IPS-15b (cell line): ENCODE results near the gene PARD3B.

Experiments
- H3K27me3 ChIP-seq: one replicate; pipeline ENCODE4 v1.6.1; 2013; ENCODE audit warnings: low read length; ENCODE audit not compliant: control insufficient read depth, insufficient read depth
- H3K36me3 ChIP-seq: one replicate; pipeline ENCODE4 v1.6.1; 2013; ENCODE audit warnings: low read length; ENCODE audit not compliant: control insufficient read depth, insufficient read depth
- H3K4me1 ChIP-seq: one replicate; pipeline ENCODE4 v1.6.1; 2013; ENCODE audit warnings: mild to moderate bottlenecking, low read length; ENCODE audit not compliant: control insufficient read depth, insufficient read depth
- H3K4me3 ChIP-seq: one replicate; pipeline ENCODE4 v1.5.1; 2013; ENCODE audit warnings: low read depth, low read length
- H3K9ac ChIP-seq: one replicate; pipeline ENCODE4 v1.6.1; 2013; ENCODE audit warnings: low read depth, mild to moderate bottlenecking, low read length
- H3K9me3 ChIP-seq: one replicate; pipeline ENCODE4 v1.6.1; 2013; ENCODE audit warnings: mild to moderate bottlenecking, low read length; ENCODE audit not compliant: control insufficient read depth, insufficient read depth

Gene PARD3B

DNA sequence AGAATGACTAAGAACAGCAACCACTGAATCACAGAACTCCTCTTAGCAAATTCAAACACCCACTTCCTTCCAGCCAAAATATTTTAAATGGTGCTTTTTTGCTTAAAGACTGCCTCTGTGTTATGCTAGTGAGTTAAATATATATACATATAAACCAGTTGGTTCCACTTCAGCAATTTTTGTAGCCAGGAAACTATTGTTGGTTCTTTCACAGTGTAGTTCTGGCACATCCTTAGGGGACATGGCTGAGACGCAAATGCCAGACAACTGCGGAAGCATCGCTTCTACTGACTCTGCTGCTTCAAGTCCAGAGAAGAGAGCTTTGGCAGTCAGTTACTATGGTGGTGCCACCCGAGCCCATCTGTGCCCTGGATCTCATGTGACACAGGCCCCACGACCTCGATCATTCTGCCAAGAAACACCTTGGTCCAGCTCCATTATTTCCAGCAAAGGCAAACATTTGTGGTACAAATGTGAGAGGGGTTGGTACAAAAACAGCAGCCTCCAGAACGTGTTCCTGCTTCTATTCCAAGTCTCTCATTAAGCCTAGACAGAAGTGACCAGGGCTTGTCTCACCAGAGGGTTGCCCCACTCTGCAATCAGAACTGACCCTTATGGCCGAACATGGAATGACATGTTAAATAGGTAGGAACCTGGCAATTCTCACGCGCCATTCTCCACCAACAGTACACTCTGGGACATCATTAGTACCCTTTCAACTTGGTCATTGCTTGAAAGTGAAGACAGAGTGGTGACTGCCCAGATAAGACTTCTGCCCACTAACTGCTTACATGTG lies 1019.3 kb downstream of the PARD3B start:
- Histone ChIP-seq H3K9ac (no peak overlapping the region), H3K4me3 (no peak overlapping the region), H3K9me3 (no peaks in the 10 kb centered on the region), H3K27me3 (no peaks in the 10 kb centered on the region), H3K4me1 (no peaks in the 10 kb centered on the region), H3K36me3 (no peaks in the 10 kb centered on the region)

DNA sequence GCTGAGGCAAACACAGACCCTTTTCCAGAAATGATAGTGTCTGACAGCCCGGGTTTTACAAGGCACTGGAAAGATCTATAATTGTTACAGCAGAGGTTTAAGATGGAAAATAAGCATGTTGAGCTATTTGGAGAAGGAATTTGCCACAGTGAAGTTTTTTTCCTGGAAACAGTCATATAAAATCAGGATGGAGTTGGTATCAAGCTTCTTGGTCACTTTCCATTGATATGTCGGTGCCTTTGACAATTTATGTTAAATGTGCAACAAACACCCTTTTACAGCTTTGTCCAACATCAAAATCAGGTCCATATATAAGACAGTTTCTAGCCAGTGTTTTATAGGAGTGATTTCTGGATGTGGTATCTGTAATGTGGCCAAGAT lies 1019.9 kb downstream of the PARD3B start:
- H3K9ac ChIP-seq: no peak overlapping the region
- H3K4me1 ChIP-seq: no peaks in the 10 kb centered on the region
- H3K27me3 ChIP-seq: no peaks in the 10 kb centered on the region
- no peaks in the 10 kb centered on the region for H3K9me3 ChIP-seq
- no peak overlapping the region for H3K4me3 ChIP-seq
- no peaks in the 10 kb centered on the region for H3K36me3 ChIP-seq

DNA sequence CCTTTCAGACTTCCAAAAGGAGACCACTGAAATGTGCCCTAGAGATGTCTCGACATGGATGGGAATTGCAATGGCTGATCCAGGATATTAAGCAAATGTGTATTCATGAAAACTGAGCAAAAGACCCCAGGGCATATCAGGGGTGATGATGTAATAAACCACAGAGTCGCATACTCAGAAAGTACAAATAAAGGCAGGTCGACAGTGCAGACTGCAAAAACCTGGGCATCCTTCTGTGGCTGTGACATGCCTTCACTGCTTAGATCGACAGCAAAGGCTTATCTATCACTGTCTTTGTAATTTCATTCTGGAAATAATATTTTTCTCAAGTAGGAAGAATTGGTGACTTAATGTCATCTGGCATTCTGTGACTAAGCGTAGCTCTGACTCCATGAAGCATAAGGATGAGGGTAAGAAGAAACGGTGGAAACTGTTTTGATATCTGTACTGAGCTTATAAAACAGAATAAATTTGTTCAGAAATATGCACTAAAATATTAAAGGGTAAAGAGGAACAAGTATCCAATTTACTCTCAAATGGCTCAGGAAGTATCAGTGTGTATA lies 1021.4 kb downstream of the PARD3B start:
- no peak overlapping the region for H3K4me3 ChIP-seq
- H3K9me3 ChIP-seq: no peaks in the 10 kb centered on the region
- H3K4me1 ChIP-seq: no peaks in the 10 kb centered on the region
- H3K9ac ChIP-seq: no peak overlapping the region
- no peaks in the 10 kb centered on the region for H3K36me3 ChIP-seq
- no peaks in the 10 kb centered on the region for H3K27me3 ChIP-seq

DNA sequence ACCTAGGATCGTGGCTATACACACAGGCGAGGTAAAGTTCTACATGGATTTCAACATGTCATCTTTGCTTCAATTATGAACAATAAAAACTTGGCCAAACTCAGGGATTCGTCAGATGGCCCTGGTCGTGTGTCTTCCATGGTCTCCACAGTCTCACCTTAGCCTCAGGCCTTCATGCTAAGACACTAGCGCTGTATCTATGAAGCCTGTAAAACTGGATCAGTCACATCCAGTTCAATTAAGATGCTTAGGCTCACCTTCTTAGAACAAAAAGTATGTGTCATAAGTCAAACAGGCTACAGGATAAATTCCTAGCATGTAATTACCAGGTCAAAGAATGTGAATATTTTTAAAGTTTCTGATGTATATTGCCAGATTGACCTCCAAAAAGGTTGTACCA lies 1023.3 kb downstream of the PARD3B start:
- H3K4me3 ChIP-seq: no peak overlapping the region
- no peaks in the 10 kb centered on the region for H3K9me3 ChIP-seq
- H3K4me1 ChIP-seq: no peaks in the 10 kb centered on the region
- no peaks in the 10 kb centered on the region for H3K27me3 ChIP-seq
- H3K9ac ChIP-seq: no peak overlapping the region
- no peaks in the 10 kb centered on the region for H3K36me3 ChIP-seq

DNA sequence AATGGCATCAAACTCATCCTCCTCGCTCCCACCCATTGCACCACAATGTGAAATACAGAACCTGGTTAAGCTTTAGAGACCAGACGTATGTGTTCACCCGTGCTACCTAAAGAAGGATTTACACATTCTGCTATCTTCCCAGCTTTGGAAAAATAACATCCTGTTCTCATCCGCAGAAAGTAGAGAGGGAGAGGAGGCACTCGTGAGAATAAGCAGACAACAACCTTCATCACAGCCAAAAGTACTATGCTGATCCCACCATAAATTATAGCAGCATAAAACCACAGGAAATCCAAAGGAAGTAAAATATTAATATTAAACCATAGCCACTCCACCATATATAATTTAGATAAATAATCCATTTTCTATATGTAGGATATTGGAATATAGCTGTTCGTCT lies 1025.4 kb downstream of the PARD3B start:
- no peak overlapping the region for H3K9ac ChIP-seq
- no peak overlapping the region for H3K4me3 ChIP-seq
- H3K4me1 ChIP-seq: no peaks in the 10 kb centered on the region
- H3K9me3 ChIP-seq: no peaks in the 10 kb centered on the region
- H3K36me3 ChIP-seq: no peaks in the 10 kb centered on the region
- no peaks in the 10 kb centered on the region for H3K27me3 ChIP-seq

DNA sequence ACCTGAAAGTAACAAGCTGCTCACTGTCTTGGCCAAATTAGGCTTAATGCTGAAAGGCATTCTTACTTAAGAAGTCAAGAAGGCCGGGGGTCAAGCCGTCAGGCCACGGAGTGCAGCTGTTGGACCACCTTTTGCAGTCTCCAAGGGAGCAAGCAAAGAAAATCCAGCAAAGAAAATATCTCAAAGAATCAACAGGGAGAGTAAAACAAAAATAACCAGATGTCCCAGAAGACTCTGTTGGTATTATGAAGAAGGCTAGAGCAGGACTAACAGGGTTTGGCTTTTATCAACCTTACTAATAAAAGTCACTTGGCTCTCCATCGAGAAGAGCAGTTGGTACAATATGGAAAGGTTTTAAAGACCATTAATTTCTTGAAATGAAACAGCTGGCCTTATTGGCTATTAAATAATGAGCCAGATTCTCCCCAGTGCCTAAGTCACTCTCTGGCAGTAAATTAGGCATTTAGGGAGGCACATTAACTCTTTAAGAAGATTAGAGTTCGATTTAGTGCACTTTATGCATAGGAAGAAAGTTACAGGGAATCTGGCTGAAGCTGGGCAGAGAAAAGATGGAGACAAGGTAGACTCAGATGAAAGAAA lies 1026.2 kb downstream of the PARD3B start:
- H3K27me3 ChIP-seq: no peaks in the 10 kb centered on the region
- H3K9ac ChIP-seq: no peak overlapping the region
- H3K36me3 ChIP-seq: no peaks in the 10 kb centered on the region
- no peak overlapping the region for H3K4me3 ChIP-seq
- no peaks in the 10 kb centered on the region for H3K9me3 ChIP-seq
- H3K4me1 ChIP-seq: no peaks in the 10 kb centered on the region

DNA sequence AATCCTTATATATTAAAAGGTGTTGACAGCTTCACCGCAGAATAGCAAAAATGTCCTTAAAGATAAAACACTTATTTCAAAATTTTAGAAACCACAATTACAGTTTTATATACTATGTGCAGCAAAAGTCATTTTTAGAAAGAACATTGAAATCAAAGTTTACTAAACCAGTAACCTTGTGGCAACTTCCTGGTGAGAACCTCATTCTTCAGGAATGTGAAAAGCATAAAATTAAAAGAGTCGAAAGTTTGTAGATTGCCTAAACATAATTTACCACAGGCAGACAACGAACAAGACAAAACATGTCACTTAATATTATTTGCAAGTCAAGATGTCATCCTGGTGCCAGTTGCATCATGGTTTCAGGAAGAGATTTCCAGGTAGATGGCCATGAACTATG lies 1028.7 kb downstream of the PARD3B start:
- H3K9ac ChIP-seq: no peak overlapping the region
- H3K4me1 ChIP-seq: no peaks in the 10 kb centered on the region
- H3K36me3 ChIP-seq: no peaks in the 10 kb centered on the region
- H3K27me3 ChIP-seq: no peaks in the 10 kb centered on the region
- H3K9me3 ChIP-seq: no peaks in the 10 kb centered on the region
- H3K4me3 ChIP-seq: no peak overlapping the region

DNA sequence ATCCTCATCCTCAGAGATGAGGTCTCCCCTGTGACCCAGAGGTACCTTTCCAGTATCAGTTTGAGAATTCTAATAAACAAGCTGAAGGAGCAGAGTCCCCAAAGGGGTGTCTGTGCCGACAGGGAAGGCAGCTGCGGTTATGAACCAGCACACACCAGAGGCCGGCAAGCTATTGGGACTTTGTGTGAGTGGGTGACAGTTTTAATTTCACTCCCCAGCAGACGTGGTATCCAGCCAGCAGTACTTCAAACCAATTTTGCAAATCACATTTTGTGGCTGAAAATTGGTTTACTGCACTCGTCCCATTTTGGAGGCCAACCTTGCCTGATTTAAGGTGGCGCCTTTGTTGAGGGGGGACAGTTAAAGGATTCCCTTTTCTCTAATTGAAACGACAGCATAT lies 1034.1 kb downstream of the PARD3B start:
- Histone ChIP-seq H3K4me3 (no peak overlapping the region), H3K9me3 (no peaks in the 10 kb centered on the region), H3K27me3 (no peaks in the 10 kb centered on the region), H3K9ac (no peak overlapping the region), H3K36me3 (no peaks in the 10 kb centered on the region), H3K4me1 (no peaks in the 10 kb centered on the region)

DNA sequence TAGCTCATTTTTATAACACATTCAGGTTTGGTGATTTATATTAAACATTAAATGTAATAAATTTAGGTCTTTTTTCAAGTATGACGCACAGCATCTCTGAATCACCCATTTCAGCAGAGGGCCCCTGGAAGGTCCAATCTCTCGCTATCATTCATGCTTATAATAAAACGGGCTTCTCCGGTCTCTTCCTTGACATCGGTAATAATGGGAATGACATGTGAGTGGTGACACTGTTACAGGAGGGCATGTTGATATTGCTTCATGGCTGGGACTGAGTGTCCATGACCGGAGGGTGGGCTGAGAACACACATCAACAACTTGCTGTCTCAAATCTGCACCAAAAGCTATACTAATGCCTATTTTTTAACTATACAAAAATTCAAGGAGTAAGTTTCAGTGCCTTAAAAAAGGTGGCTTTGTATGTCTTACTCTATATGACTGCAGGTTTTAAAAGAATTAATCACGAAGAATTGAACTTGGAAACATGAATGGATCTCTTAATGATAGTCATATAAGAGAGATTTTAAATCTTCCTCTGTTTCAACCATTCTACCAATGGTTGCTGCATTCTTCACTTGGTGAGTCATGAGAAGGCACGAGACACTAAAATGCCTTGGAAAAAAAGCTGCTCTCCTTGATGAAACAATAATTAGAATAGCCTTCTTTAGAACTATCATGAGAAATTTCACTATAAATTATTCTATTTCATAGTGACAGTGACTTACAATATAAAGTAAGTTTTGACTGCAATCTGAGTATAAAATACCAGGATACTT lies 1035.1 kb downstream of the PARD3B start:
- Histone ChIP-seq H3K4me3 (no peak overlapping the region), H3K36me3 (no peaks in the 10 kb centered on the region), H3K4me1 (no peaks in the 10 kb centered on the region), H3K9me3 (no peaks in the 10 kb centered on the region), H3K9ac (no peak overlapping the region), H3K27me3 (no peaks in the 10 kb centered on the region)

DNA sequence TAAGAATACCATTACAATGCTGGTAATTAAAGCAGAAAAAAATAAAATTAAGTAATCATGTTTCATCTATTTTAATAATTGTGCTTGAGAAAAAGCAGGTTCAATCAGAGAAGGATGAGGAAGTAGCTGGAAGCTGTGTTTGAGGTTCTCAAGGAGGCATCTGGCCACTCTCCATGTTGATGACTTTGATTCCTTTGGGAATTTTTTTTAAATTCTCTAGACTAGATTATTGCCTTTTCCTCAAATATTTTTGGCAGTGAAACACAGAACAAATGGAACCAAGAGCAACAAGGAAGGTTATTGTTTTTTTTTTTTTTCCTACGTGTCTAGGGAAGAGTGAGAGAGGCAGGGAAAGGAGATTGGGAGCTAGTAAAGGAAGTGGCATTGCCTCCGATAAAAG lies 1037.1 kb downstream of the PARD3B start:
- Histone ChIP-seq H3K4me1 (no peaks in the 10 kb centered on the region), H3K9me3 (no peaks in the 10 kb centered on the region), H3K4me3 (no peak overlapping the region), H3K9ac (no peak overlapping the region), H3K36me3 (no peaks in the 10 kb centered on the region), H3K27me3 (no peaks in the 10 kb centered on the region)

DNA sequence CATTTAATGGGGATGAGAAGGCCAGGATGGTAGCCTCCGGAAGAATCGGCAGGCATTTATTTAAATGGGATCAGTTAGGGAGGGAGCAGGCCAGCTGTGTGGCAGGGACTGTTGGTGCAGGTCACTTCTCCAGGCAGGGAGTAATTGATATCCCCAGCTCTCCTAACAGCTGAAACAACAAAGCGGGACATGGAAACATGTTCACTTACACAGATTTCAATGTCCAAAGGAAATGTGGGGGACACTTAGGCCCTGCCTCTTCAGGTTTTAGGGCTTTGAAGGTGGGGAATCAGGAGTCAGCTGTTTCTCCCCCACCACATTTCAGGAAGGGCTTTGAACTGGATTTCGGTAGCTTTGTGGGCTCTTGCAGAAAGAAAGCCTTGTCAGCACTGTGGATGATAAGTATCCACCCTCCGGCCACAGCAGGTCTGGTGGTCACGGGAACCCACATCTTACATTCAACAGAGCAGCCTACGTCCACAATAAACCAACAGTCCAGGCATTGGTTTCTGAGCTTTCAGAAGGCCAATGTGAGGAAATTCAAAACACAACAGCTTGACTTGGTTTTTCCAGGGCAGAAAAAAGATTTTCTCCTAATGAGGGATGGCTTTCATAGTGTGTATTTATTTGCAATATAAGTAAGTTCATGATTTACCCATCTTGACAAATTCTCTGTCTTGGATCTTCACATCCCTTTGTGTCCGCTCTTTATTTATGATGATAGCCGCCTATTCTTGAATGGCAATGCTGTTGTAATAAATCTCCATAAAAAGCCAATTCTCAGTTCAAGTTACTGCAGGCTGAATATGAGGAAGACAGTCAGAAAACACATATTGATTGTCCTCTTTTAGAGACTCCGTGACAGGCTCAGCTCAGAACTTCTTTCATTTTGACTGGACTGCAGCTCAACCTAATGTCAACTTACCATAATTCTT lies 1040.4 kb downstream of the PARD3B start:
- H3K9me3 ChIP-seq: no peaks in the 10 kb centered on the region
- H3K36me3 ChIP-seq: no peaks in the 10 kb centered on the region
- H3K4me1 ChIP-seq: no peaks in the 10 kb centered on the region
- no peak overlapping the region for H3K4me3 ChIP-seq
- H3K27me3 ChIP-seq: no peaks in the 10 kb centered on the region
- H3K9ac ChIP-seq: no peak overlapping the region
